ENCODE results near the gene TET1.
"Not testable (repeated sequence)": the region's sequence is repeated elsewhere in the genome, so short reads cannot be mapped to it uniquely, and the experiment has no call there.

TET1 gene

DNA sequence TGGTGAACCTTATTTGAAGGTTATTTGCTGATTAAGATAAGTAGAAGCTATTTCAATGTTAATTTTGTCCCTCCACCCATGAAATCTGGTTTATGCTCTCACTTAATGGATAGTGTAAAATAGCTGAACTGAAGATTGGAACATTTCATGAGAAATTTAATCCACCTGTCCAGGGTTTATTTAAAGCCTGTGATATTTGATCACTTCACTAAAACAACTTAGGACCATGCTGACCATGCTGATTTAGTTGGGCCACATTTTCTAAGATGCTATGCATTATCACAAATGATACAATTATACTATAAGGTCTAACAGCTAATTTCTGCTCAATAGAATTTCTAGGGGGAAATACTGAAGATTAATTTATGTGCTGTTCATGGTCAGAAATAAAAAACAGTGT lies 53.8 kb downstream of the TET1 start:
- not testable (repeated sequence) for DNase-seq (ENCODE audit: low read depth)

DNA sequence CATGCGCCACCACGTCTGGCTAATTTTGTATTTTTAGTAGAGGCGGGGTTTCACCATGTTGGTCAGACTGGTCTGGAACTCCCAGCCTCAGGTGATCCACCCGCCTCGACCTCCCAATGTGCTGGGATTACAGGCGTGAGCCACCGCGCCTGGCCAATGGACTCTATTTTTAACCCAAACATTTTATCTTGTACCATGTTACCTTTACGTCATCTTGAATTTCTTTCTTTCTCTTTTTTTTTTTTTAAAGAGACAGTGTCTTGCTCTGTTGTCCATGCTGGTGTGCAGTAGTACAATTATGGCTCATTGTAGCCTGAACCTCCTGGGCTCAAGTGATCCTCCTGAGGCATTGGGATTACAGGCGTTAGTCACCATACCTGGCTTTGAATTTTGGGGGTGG lies 57.6 kb downstream of the TET1 start:
- DNase-seq (ENCODE audit: low read depth): not testable (repeated sequence)

DNA sequence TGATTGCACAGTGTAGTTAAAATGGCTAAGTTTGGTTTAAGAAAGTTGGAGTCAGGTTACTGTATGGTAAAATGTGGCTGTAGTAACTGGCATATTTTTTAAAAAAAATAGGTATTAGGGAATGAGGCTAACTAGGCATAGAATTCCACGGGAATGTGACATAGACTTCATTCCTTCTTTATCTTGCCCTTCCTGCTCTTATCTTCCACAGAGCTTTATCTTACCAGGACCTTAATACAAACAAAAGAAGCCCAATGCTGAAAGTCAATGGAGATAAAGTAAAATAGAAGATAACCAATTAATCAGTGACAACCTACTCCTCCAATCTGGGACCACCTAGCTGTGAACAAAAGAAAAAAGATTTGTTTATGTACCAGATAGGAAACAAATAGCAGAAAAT lies 58.1 kb downstream of the TET1 start:
- DNase-seq (ENCODE audit: low read depth): no peak

DNA sequence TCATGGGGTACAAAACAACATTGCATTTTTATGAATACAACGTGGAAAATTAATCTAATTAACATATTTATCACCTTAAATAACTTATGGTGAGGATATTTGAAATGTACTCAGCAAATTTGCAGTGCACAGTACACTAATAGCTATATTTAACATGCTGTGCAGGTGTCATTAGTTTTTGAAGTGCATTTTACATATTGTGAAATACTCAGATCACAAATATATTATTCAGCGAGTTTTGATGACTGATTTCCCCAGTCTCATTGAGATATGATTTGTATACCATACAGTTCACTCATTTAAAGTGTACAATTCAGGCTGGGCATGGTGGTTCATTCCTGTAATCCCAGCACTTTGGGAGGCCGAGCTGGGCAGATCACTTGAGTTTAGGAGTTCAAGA lies 59.5 kb downstream of the TET1 start:
- no peak for DNase-seq (ENCODE audit: low read depth)

DNA sequence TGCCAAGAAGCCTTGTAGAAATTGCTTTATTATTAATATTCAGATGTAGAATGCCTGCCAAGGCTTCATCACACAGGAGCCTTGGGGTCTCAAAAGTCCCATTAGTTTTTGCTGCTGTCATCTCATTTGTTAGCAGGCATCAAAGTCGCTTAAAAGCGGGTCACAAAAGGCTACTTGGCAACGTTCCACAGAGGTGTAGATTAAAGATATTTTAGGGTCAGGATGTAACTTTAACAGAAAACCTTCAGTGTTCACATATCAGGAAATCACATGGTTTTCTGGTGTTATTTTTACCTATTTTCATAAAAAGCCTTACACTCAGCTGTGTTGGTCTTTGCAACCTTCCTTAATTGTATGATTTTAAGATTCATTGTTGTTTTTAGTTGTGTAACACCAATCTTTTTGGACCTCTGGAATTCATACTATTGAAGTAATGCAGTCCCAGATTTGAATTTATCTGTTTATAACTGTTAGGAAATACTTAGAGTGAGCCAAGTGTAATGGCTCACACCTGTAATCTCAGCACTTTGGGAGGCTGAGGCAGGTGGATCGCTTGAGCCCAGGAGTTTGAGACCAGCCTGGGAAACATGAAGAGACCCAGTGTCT lies 65.3 kb downstream of the TET1 start:
- no peak for DNase-seq (ENCODE audit: low read depth)

DNA sequence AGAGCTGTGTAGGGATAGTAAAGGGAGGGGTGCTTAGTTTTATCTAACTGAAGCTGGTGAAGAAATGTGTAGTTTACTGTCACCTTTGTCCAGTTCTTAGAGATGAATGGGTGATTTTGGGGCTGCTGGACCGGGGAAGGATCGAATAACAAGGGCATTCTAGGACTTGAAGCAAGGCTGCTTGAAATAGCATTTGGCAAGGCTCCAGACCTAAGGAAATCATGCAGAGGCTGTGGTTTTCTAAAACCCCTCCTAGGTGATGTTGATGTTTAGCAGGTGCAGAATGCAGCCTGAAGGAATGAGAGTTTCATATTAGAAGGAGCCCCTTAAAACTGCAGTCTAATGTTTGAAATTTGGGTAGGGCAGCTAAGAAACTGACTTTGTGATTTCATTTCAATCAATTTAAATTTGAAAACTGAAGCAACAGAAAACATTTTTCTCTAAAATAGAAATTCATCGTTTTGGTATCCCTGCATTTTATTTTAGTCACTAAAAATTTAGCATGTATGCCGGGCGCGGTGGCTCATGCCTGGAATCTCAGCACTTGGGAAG lies 68.5 kb downstream of the TET1 start:
- DNase-seq (ENCODE audit: low read depth): no peak

DNA sequence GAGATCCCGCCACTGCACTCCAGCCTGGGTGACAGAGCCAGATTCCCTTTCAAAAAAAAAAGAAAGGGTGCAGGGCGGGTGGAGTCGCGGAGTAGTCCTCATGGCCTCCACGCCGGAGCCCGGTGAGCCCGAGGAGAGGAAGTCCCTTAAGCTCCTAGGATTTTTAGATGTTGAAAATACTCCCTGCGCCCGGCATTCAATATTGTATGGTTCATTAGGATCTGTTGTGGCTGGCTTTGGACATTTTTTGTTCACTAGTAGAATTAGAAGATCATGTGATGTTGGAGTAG lies 72.1 kb downstream of the TET1 start:
- not testable (repeated sequence) for DNase-seq (ENCODE audit: low read depth)

DNA sequence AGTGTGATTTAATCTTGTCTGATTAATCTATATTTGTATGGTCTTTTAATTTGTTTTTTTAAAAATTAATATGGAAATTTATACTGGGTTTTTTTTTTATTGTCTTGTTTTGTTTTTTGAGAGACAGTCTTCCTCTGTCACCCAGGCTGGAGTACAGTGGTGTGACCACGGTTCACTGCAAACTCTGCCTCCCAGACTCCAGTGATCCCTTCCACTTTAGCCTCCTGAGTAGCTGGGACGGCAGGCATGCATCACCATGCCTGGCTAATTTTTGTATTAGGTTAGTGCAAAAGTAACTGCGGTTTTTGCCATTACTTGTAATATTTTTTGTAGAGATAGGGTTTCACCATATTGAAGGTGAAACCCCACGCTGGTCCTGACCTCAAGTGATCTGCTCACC lies 73.1 kb downstream of the TET1 start:
- no peak for DNase-seq (ENCODE audit: low read depth)

DNA sequence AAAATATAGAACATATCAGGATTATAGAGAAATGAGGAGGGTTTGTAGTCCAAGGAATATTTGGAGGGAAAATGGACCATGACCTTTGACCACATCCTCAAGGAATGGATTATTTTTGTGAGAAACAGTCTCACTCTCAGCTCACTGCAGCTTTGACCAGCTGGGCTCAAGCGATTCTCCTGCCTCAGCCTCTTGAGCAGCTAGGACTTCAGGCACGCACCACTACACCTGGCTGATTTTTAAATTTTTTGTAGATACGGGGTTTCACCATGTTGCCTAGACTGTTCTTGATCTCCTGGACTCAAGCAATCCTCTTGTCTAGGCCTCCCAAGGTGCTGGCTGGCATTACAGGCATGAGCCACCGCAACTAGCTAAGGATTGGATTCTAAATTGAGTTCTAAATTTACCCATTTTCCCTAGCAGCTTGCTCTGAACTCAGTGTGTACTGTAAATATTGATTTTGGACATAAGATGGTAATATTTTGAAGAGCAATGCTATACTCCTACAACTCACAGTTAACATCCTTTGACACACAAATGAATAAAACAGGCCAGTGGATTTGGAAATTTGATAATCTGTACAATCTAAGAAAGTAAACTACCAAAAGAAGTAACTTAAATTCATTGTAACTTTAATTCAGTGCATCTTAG lies 73.8 kb downstream of the TET1 start:
- DNase-seq (ENCODE audit: low read depth): no peak

DNA sequence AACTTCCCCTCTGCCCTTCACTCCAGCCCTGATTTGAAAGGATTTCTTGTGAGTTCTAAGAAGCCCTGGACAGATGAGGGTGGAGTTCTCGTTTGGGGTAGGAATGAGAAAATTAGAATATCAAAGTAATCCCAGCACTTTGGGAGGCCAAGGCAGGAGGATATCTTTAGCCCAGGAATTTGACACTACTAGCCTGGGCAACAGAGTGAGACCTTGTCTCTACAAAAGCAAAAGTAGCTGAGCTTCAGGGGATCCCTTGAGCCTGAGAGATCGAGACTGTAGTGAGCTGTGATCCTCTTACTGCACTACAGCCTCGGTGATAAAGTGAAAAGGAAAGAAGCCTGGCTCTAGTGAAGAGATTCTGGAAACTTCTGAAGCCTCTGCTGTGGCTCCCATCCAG lies 76.2 kb downstream of the TET1 start:
- DNase-seq (ENCODE audit: low read depth): no peak

DNA sequence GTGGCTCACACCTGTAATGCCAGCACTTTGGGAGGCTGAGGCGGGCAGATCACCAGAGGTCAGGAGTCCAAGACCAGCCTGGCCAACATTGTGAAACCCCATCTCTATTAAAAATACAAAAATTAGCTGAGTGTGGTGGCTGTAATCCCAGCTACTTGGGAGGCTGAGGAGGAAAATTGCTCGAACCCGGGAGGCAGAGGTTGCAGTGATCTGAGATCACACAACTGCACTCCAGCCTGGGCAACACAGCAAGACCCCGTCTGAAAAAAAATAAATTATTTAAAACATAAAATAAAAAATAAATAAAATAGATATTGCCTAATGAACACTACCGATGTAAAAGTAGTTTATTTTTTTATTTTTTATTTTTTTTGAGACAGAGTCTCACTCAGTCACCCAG lies 83.4 kb downstream of the TET1 start:
- DNase-seq (ENCODE audit: low read depth): not testable (repeated sequence)

DNA sequence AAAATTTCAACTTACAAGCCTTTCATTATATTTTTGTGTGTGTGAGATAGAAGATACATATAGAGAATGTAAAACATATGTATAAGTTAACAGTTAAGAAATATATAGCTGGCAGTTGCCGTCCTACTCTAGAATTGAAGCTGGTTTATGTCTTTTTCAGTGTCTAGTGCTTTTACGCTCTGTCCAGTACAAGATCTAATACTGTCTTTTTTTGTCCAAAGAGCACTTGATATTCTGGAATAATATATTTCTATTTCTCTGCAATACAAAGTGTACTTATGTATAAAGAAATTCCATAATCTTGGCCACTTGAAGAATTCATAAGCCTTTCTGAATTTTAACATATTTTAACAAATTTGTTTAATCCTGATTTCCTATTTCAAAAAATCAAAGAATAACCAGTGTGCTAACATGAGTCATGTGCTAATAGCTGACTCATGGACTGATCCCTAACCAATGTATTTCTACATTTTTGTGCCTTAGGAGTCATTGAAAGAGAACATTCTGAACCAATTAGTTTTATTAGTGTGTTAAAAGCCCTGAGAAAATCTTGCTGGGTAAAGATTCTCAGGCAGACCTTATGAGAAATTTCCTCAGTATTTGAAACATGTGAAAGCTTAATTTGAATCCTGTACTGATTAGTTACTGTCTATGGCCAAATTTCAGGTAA lies 87.7 kb downstream of the TET1 start:
- DNase-seq (ENCODE audit: low read depth): no peak

DNA sequence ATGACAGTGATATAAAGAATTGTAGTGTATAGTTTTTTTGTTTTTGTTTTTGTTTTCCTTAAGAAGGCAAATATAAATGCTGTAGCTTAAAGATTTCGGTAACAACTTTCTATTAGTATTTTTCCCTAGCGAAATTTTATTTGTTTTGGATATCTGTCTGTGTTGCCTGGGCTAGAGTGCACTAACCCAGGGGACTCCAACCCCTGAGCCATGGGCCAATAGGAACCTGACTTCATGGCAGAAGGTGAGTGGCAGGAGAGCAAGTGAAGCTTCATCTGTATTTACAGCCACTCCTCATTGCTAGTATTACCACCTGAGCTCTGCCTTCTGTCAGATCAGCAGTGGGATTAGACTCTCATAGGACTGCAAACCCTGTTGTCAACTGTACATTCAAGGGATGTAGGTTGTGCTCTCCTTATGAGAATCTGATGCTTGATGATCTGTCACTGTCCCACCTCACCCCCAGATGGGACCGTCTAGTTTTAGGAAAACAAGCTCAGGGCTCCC lies 95.5 kb downstream of the TET1 start:
- no peak for DNase-seq (ENCODE audit: low read depth)

DNA sequence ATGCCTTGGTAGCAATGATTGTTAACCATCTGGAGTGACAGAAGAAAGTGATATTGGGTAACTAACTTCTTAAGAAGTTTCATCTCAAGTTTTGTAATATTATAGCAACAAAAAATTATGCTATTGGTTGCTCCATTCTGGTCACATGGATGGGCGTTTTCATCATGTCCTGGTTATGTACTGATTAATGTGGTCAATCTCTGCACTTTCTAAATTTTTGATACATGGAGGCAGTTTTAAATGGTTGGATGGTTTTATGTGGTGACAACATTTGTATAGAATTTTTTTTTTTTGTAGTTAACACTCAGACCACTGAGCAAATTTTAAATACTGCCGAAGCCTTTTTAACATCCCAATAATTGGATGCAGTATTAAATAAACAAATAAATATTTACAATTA lies 105.7 kb downstream of the TET1 start:
- DNase-seq (ENCODE audit: low read depth): no peak

DNA sequence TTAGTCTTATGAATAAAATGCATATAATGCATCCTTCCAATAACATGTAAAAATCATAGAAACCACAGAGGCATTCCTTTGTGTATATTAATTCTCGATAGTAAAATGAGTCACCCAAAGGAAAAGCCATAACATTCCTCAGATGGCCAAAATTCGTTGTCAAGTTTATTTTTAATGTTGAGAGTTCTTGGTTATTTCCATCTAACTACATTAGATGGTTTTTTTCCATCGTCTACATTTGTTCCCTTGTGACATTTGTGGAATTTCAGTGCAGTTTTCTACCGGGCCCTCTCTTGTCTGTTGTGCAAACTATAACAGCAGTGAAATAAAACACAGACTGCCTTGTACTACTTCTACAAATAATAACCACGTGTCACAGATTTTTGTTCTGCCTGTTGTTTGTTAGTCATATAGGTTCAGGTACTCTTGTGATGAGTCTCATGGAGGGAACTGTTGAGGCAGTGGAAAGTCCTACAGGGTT lies 106.2 kb downstream of the TET1 start:
- no peak for DNase-seq (ENCODE audit: low read depth)

DNA sequence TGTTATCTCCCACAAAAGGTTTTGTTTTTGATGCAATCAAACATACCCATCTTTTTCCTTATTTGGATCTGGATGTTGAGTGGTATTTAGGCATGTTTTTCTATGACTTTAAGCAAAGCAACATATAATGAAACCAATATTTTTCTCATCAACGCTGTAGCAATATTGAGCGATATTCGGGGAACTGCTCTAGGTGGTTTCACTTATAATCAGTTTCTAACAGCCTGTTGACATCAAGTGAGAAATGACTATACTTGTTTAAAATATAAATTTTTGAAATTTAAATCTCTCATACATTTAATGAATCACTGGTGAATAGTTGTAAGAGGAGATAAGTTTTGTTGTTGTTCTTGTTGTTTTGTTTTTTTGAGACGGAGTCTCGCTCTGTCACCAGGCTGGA lies 108.1 kb downstream of the TET1 start:
- DNase-seq (ENCODE audit: low read depth): no peak

DNA sequence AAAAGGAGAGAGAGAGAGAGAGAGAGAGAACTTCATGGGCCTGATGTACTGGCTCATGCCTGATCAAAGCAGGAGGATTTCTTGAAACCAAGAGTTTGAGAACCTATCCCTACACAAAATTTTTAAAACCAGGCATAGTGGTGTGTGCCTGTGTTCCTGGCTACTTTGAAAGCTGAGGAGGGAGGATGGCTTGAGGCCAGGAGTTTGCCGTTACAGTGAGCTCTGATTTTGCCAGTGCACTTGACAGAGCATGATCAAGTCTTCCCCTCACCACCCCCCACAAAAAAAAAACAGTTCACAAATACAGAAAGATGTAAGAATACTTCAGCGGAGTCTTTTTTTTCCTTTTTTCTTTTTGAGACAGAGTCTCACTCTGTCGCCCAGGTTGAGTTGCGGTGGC lies 108.8 kb downstream of the TET1 start:
- DNase-seq (ENCODE audit: low read depth): no peak

DNA sequence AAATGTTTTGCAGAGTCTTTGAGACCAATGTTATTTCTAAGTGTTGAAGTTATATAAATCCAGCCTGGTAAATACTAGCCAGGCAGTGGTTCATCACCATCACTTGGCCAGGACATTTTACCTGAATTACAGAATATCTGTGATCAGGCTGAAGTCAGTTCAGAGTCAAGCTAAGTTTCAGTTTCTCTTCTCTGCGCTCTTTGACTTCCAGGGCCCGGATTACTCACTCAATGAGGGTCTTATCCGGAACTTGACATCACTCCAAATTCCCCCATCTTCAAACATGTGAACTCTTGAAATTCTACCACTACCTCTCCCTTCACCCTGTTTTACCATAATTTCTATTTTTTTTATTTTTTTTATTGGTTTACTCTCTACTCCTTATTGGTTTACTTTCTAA lies 124.3 kb downstream of the TET1 start:
- DNase-seq (ENCODE audit: low read depth): no peak

DNA sequence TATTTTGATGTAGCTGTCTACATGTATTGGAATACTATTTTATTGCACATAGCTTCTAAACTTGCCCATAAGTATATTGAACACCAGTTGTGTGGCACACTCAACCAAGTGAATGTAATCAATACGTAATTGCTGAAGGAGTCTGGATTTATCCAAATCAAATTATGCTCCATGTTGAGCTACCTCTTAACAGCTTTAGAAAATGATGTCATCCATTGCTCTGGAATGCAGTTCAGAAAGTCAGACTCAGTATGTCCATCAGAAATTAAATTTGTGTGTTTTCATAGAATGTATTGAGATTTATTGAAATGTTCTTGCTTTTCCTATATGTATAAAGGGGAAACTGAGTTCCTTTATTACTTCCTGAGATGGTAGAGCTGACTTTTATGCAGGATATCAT lies 135.9 kb downstream of the TET1 start:
- no peak for DNase-seq (ENCODE audit: low read depth)

DNA sequence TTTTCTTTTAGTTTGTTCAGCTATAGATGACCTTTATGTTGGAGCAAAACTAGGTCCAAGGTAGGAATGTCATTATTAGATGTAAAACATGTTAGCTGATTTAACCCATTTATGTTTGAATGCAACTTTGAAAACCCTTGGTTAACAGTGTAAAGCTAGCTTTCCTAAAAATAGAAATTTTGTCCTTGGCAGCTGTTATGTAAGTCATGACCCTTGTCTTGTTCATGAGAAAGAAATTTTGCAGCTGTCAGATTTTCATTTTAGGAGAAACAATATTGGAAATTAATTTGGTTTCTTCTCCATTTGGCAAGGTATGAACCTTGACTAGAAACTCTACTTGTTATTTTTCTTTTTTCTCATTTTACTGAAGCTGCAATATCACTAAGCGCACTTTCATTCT lies 137.0 kb downstream of the TET1 start:
- DNase-seq (ENCODE audit: low read depth): no peak

DNA sequence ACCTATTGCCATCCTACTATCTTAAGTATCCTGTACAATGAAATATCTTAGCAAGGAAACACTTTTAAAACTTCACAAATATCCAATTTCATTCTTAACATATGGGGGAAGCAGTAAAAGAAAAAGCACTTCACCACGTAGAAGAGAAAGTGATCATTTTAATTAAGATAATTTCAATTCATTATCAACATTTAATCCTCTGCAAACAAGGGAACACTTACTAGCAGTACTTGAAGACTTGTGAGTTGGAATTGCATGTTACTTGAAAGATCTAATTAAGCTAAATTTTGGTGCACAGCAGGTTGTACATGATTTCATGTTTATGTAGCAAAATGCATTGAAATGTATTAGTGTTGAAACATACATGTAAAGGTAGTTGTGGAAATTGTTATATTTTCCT lies 140.1 kb downstream of the TET1 start:
- DNase-seq (ENCODE audit: low read depth): no peak

DNA sequence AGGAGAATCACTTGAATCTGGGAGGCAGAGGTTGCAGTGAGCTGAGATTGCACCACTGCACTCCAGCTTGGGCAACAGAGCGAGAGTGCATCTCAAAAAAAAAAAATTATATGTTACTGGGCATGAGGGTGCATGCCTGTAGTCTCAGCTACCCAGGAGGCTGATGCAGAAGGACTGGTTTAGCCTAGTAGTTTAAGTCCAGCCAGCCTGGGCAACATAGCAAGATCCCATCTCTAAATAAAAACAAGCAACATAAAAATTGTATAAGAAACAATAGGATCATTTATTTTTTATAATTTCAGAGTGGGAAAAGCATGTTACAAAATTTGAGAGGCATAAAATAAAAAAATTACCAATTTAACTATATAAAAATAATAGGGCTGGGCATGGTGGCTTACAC lies 145.4 kb downstream of the TET1 start:
- no peak for DNase-seq (ENCODE audit: low read depth)

DNA sequence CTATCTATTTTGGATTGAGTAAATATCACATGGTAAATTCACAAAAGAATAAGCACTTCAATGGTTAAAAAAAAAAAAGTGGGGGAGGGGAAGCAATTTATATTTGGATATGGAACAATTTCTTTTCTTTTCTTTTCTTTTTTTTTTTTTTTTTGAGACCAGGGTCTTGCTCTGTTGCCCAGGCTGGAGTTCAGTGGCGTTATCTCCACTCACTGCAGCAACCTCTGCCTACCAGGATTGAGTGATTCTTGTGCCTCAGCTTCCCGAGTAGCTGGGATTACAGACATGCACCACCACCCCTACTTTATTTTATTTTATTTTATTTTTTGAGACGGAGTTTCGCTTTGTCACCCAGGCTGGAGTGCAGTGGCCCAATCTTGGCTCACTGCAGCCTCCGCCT lies 148.8 kb downstream of the TET1 start:
- not testable (repeated sequence) for DNase-seq (ENCODE audit: low read depth)

All from stimulated activated CD8-positive, alpha-beta memory T cell treated with anti-CD3 and anti-CD28 coated beads, Interleukin-7, amount 100 ng/mL, for 24 hours (primary cell).